ENCODE measurements around the gene HNRNPD.
A peak's percentile ranks its signal among the peaks of the same experiment; 100 is the strongest.
"Not testable (repeated sequence)": the region's sequence is repeated elsewhere in the genome, so short reads cannot be mapped to it uniquely, and the experiment has no call there.

The HNRNPD gene

DNA sequence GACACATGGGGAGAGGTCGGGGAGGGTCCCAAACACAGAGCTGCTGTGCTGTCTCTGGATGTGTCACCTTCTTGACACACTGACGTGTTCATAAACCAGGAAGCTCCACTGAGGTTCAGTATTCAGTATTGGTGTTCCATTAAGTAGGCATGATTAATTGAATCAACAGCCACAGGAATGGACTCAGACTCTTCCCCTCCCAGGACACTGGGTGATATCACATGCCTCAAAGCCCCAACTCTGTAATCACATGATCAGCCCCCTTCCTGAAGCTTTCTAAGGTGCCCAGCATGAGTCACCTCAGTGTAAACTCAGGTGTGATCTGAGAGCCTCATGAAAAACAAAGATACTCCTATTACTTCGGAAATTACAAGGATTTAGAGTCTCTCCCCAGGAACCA is 21.1 kb upstream of the HNRNPD start:
- Histone ChIP-seq H2BK5ac (ENCODE audit: low read length) (no peak overlapping the region), H3K4me2 (ENCODE audit: low read length) (no peak overlapping the region), H3K4me3 (ENCODE audit: low read length) (no peak overlapping the region), H3K4me1 (ENCODE audit: control insufficient read depth, low read depth, low read length) (no peaks in the 10 kb centered on the region), H3K23ac (ENCODE audit: low read length) (no peak overlapping the region), H3K27ac (ENCODE audit: low read depth, low read length) (no peak overlapping the region), H3K79me1 (ENCODE audit: low read length) (no peaks in the 10 kb centered on the region), H3K9ac (ENCODE audit: low read length) (no peak overlapping the region), H4K5ac (ENCODE audit: low read length) (no peak overlapping the region), H3K27me3 (ENCODE audit: insufficient read depth, low read length, poor library complexity) (no peaks in the 10 kb centered on the region), H3K4ac (ENCODE audit: low read depth, low read length) (no peak overlapping the region), H3K79me2 (ENCODE audit: control insufficient read depth, insufficient read depth, low read length) (no peaks in the 10 kb centered on the region), H3K56ac (ENCODE audit: low read length) (no peak overlapping the region), H2BK120ac (ENCODE audit: low read depth, low read length) (no peak overlapping the region), H2BK15ac (replicated peaks; ENCODE audit: low read depth) (no peak overlapping the region), H3K18ac (ENCODE audit: low read length) (no peak overlapping the region), H2AK5ac (ENCODE audit: low read length) (no peak overlapping the region), H4K8ac (ENCODE audit: low read depth, low read length) (no peak overlapping the region), H3K36me3 (ENCODE audit: control insufficient read depth, insufficient read depth, low read length) (no peaks in the 10 kb centered on the region)
- peak; percentile 27 for DNase-seq
- no CpG with 5 or more reads among the region's 3 CpGs for WGBS (ENCODE audit: extremely low coverage, insufficient coverage, low lambda C conversion rate)

- H2BK5ac ChIP-seq (ENCODE audit: low read length); H3K79me2 ChIP-seq (ENCODE audit: control insufficient read depth, insufficient read depth, low read length); H4K8ac ChIP-seq (ENCODE audit: low read depth, low read length); H3K56ac ChIP-seq (ENCODE audit: low read length); DNase-seq; H3K4me3 ChIP-seq (ENCODE audit: low read length); H3K9ac ChIP-seq (ENCODE audit: low read length); H3K27me3 ChIP-seq (ENCODE audit: insufficient read depth, low read length, poor library complexity); H3K4ac ChIP-seq (ENCODE audit: low read depth, low read length); H3K36me3 ChIP-seq (ENCODE audit: control insufficient read depth, insufficient read depth, low read length); H3K27ac ChIP-seq (ENCODE audit: low read depth, low read length); H4K5ac ChIP-seq (ENCODE audit: low read length); H2BK15ac ChIP-seq (replicated peaks; ENCODE audit: low read depth); H3K4me1 ChIP-seq (ENCODE audit: control insufficient read depth, low read depth, low read length); H3K4me2 ChIP-seq (ENCODE audit: low read length); H3K18ac ChIP-seq (ENCODE audit: low read length); H3K79me1 ChIP-seq (ENCODE audit: low read length); H2BK120ac ChIP-seq (ENCODE audit: low read depth, low read length); H3K23ac ChIP-seq (ENCODE audit: low read length); H2AK5ac ChIP-seq (ENCODE audit: low read length): not testable (repeated sequence)
- WGBS (ENCODE audit: extremely low coverage, insufficient coverage, low lambda C conversion rate) = no CpG with 5 or more reads among the region's 9 CpGs
These were observed 16.3 kb upstream of the HNRNPD start for GRCh38 chr4:82390061-82390460.

DNA sequence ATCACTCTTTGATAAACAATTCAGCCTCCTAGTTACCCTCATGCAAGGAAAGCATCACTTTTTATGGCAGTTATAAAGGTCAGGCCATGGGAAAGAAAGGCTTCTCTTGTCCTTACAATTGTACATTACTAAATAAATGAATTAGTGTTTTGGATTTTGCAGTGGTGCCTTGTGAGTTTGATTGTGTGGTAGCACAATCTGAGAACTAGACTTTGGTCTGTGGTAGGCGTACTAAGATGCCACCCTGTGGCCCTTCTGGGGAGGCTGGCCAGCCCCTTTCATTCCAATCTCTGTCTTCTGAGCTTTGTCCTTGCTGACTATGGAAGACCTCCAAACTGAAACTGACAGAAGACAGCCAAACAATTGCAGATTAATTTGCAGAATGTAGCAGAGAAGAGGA is 14.6 kb upstream of the HNRNPD start:
- H2BK120ac ChIP-seq (ENCODE audit: low read depth, low read length) = no peak overlapping the region
- DNase-seq = no peak
- H4K8ac ChIP-seq (ENCODE audit: low read depth, low read length) = no peak overlapping the region
- no peak overlapping the region for H4K5ac ChIP-seq (ENCODE audit: low read length)
- no peak overlapping the region for H3K9ac ChIP-seq (ENCODE audit: low read length)
- no peak overlapping the region for H3K4me3 ChIP-seq (ENCODE audit: low read length)
- H3K18ac ChIP-seq (ENCODE audit: low read length) = no peak overlapping the region
- no peaks in the 10 kb centered on the region for H3K4me1 ChIP-seq (ENCODE audit: control insufficient read depth, low read depth, low read length)
- H3K79me2 ChIP-seq (ENCODE audit: control insufficient read depth, insufficient read depth, low read length) = no peaks in the 10 kb centered on the region
- no peak overlapping the region for H3K23ac ChIP-seq (ENCODE audit: low read length)
- WGBS (ENCODE audit: extremely low coverage, insufficient coverage, low lambda C conversion rate) = no CpG with 5 or more reads among the region's 1 CpG
- no peak overlapping the region for H3K4ac ChIP-seq (ENCODE audit: low read depth, low read length)
- H3K79me1 ChIP-seq (ENCODE audit: low read length) = no peaks in the 10 kb centered on the region
- H2AK5ac ChIP-seq (ENCODE audit: low read length) = no peak overlapping the region
- H2BK5ac ChIP-seq (ENCODE audit: low read length) = no peak overlapping the region
- H3K27ac ChIP-seq (ENCODE audit: low read depth, low read length) = no peak overlapping the region
- H3K27me3 ChIP-seq (ENCODE audit: insufficient read depth, low read length, poor library complexity) = no peaks in the 10 kb centered on the region
- H2BK15ac ChIP-seq (replicated peaks; ENCODE audit: low read depth) = no peak overlapping the region
- no peaks in the 10 kb centered on the region for H3K36me3 ChIP-seq (ENCODE audit: control insufficient read depth, insufficient read depth, low read length)
- H3K4me2 ChIP-seq (ENCODE audit: low read length) = no peak overlapping the region
- no peak overlapping the region for H3K56ac ChIP-seq (ENCODE audit: low read length)

GRCh38 chr4:82386312-82386711 is 12.5 kb upstream of the HNRNPD start:
- not testable (repeated sequence) for H3K23ac ChIP-seq (ENCODE audit: low read length); DNase-seq; H3K27ac ChIP-seq (ENCODE audit: low read depth, low read length); H2BK120ac ChIP-seq (ENCODE audit: low read depth, low read length); H2BK5ac ChIP-seq (ENCODE audit: low read length); H2BK15ac ChIP-seq (replicated peaks; ENCODE audit: low read depth); H3K36me3 ChIP-seq (ENCODE audit: control insufficient read depth, insufficient read depth, low read length); H3K27me3 ChIP-seq (ENCODE audit: insufficient read depth, low read length, poor library complexity); H3K4me1 ChIP-seq (ENCODE audit: control insufficient read depth, low read depth, low read length); H3K79me2 ChIP-seq (ENCODE audit: control insufficient read depth, insufficient read depth, low read length); H3K56ac ChIP-seq (ENCODE audit: low read length); H2AK5ac ChIP-seq (ENCODE audit: low read length); H3K4me3 ChIP-seq (ENCODE audit: low read length); H3K4ac ChIP-seq (ENCODE audit: low read depth, low read length); H3K4me2 ChIP-seq (ENCODE audit: low read length); H3K9ac ChIP-seq (ENCODE audit: low read length); H3K18ac ChIP-seq (ENCODE audit: low read length); H3K79me1 ChIP-seq (ENCODE audit: low read length); H4K5ac ChIP-seq (ENCODE audit: low read length); H4K8ac ChIP-seq (ENCODE audit: low read depth, low read length)
- WGBS (ENCODE audit: extremely low coverage, insufficient coverage, low lambda C conversion rate) = no CpG with 5 or more reads among the region's 8 CpGs

DNA sequence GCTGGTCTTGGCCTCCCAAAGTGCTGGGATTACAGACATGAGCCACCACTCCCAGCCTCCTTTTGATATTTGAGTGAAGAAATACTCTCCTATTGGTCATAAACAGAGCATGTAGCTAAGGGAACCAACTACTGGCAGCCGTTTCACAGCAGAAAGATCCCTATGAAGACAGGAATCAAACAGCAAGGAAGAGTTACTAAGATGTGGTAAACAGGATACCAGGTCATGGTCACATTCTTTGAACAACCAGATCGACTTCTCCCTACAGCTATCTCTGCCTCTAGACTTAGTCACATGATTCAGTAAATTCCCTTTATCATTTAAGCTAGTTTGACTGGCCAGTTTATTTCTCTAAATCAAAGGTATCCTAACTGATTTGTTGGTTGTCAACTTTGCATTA is 9.0 kb upstream of the HNRNPD start:
- Histone ChIP-seq H2BK5ac (ENCODE audit: low read length) (no peak overlapping the region), H3K4me2 (ENCODE audit: low read length) (no peak overlapping the region), H3K79me1 (ENCODE audit: low read length) (peaks cover 5% of the 10 kb centered on the region), H3K4me3 (ENCODE audit: low read length) (no peak overlapping the region), H3K23ac (ENCODE audit: low read length) (no peak overlapping the region), H2BK15ac (replicated peaks; ENCODE audit: low read depth) (no peak overlapping the region), H3K36me3 (ENCODE audit: control insufficient read depth, insufficient read depth, low read length) (no peaks in the 10 kb centered on the region), H2BK120ac (ENCODE audit: low read depth, low read length) (no peak overlapping the region), H2AK5ac (ENCODE audit: low read length) (no peak overlapping the region), H3K4me1 (ENCODE audit: control insufficient read depth, low read depth, low read length) (no peaks in the 10 kb centered on the region), H4K8ac (ENCODE audit: low read depth, low read length) (no peak overlapping the region), H3K56ac (ENCODE audit: low read length) (no peak overlapping the region), H4K5ac (ENCODE audit: low read length) (no peak overlapping the region), H3K9ac (ENCODE audit: low read length) (no peak overlapping the region), H3K27me3 (ENCODE audit: insufficient read depth, low read length, poor library complexity) (no peaks in the 10 kb centered on the region), H3K18ac (ENCODE audit: low read length) (no peak overlapping the region), H3K27ac (ENCODE audit: low read depth, low read length) (no peak overlapping the region), H3K79me2 (ENCODE audit: control insufficient read depth, insufficient read depth, low read length) (no peaks in the 10 kb centered on the region), H3K4ac (ENCODE audit: low read depth, low read length) (no peak overlapping the region)
- WGBS (ENCODE audit: extremely low coverage, insufficient coverage, low lambda C conversion rate) = no CpG with 5 or more reads among the region's 2 CpGs
- DNase-seq = no peak

- no peak overlapping the region for H4K8ac ChIP-seq (ENCODE audit: low read depth, low read length)
- no peak overlapping the region for H3K4me3 ChIP-seq (ENCODE audit: low read length)
- no peaks in the 10 kb centered on the region for H3K36me3 ChIP-seq (ENCODE audit: control insufficient read depth, insufficient read depth, low read length)
- peaks cover 3% of the 10 kb centered on the region for H3K79me2 ChIP-seq (ENCODE audit: control insufficient read depth, insufficient read depth, low read length)
- no peak overlapping the region for H2AK5ac ChIP-seq (ENCODE audit: low read length)
- no peak overlapping the region for H3K9ac ChIP-seq (ENCODE audit: low read length)
- DNase-seq = no peak
- peaks cover 5% of the 10 kb centered on the region for H3K79me1 ChIP-seq (ENCODE audit: low read length)
- H3K4me1 ChIP-seq (ENCODE audit: control insufficient read depth, low read depth, low read length) = no peaks in the 10 kb centered on the region
- H2BK120ac ChIP-seq (ENCODE audit: low read depth, low read length) = no peak overlapping the region
- no peak overlapping the region for H3K23ac ChIP-seq (ENCODE audit: low read length)
- no peak overlapping the region for H2BK5ac ChIP-seq (ENCODE audit: low read length)
- H3K4ac ChIP-seq (ENCODE audit: low read depth, low read length) = no peak overlapping the region
- no CpG with 5 or more reads among the region's 2 CpGs for WGBS (ENCODE audit: extremely low coverage, insufficient coverage, low lambda C conversion rate)
- no peaks in the 10 kb centered on the region for H3K27me3 ChIP-seq (ENCODE audit: insufficient read depth, low read length, poor library complexity)
- H4K5ac ChIP-seq (ENCODE audit: low read length) = no peak overlapping the region
- no peak overlapping the region for H3K27ac ChIP-seq (ENCODE audit: low read depth, low read length)
- no peak overlapping the region for H3K18ac ChIP-seq (ENCODE audit: low read length)
- H2BK15ac ChIP-seq (replicated peaks; ENCODE audit: low read depth) = no peak overlapping the region
- no peak overlapping the region for H3K56ac ChIP-seq (ENCODE audit: low read length)
- H3K4me2 ChIP-seq (ENCODE audit: low read length) = no peak overlapping the region
These were observed 8.0 kb upstream of the HNRNPD start for GRCh38 chr4:82381661-82382296.

Measured in mesendoderm (in vitro differentiated cells).